ENCODE measurements around the gene PEX3.

The PEX3 gene

GRCh38 chr6:143539106-143539505 lies 88.5 kb downstream of the PEX3 start:
- DNase-seq (ENCODE audit: low spot score): no peak

GRCh38 chr6:143539734-143540133 lies 89.1 kb downstream of the PEX3 start:
- no peak for DNase-seq (ENCODE audit: low spot score)

DNA sequence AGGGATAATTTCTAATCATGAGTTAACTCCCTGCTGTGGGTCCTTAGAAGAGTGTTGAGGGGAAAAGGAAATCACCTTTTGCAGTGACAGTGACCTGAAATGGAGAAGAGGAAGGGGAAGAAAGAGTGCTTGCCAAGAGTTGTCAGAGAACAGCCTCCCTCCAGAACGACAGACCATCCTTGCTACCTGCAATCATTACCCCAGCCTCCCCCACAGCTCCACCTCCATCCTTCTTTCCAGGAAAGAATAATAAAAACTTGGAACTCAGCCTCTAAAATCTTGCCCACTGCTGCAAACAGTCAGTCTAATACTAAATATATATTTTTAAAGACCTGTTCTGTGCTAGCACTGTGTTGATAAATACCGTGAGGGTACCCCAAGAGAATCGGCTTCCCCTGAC lies 89.6 kb downstream of the PEX3 start:
- no peak for DNase-seq (ENCODE audit: low spot score)
